HL-60 (cell line): ENCODE data around the gene ASB18.

Source experiments
- DNase-seq, 2 experiments: peaks; one replicate each; pipeline ENCODE4 v3.0.0-alpha.2; 2010 to 2020; ENCODE audit warnings: low read depth in 1 of 2, low spot score in 1 of 2
- H3K27ac ChIP-seq: fragments of 250-450 bp; sonication (Bioruptor Pico); replicated peaks from 2 replicates; pipeline ENCODE4 v1.5.1; 2020; ENCODE audit warnings: mild to moderate bottlenecking, moderate library complexity
- H3K27me3 ChIP-seq: fragments of 250-450 bp; sonication (Bioruptor Pico); 2 replicates; pipeline ENCODE4 v1.5.1; 2021; ENCODE audit warnings: mild to moderate bottlenecking, moderate library complexity; ENCODE audit not compliant: insufficient read depth, poor library complexity, severe bottlenecking
- H3K4me3 ChIP-seq: replicated peaks from 2 replicates; pipeline ENCODE4 v1.5.1; 2011; ENCODE audit warnings: mild to moderate bottlenecking, control low read depth, low read length; ENCODE audit not compliant: insufficient read depth
- CTCF ChIP-seq: IDR thresholded peaks from one replicate; pipeline ENCODE4 v1.5.1; 2011; ENCODE audit warnings: low read length, control low read depth, inconsistent platforms; ENCODE audit not compliant: insufficient read depth
- GABPA ChIP-seq: IDR thresholded peaks from 2 replicates; pipeline ENCODE4 v1.6.1; 2012; ENCODE audit warnings: low read depth
- POLR2AphosphoS5 ChIP-seq: IDR thresholded peaks from 2 replicates; pipeline ENCODE4 v1.6.1; 2012; ENCODE audit warnings: low read depth
- REST ChIP-seq: IDR thresholded peaks from 2 replicates; pipeline ENCODE4 v1.6.1; 2012; ENCODE audit warnings: low read depth; ENCODE audit not compliant: insufficient replicate concordance
- SPI1 ChIP-seq: IDR thresholded peaks from 2 replicates; pipeline ENCODE4 v1.6.1; 2012; ENCODE audit warnings: low read depth, mild to moderate bottlenecking, borderline replicate concordance

ASB18 gene

DNA sequence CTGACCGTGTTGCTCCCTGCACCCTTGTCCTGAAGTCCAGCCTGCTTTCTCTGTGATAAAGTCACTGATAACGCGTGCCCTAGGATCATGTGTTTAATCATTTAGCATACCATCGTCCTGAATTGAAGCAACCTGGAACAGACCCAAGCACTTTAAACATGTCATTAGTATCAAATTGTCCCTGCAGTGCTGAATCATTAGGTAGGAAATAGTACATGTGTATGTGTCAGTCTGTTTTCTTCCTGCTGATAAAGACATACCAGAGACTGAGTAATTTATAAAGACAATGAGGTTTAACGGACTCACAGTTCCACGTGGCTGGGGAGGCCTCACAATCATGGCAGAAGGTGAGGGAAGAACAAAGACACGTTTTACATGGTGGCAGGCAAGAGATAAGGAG, 2.8 kb downstream of the ASB18 start:
- H3K4me3 ChIP-seq, result no peak overlapping the region
- no peak for DNase-seq
- no peaks in the 10 kb centered on the region for H3K27me3 ChIP-seq
- H3K27ac ChIP-seq, result no peak overlapping the region
- TF ChIP-seq GABPA, result no peak
- no peak for TF ChIP-seq SPI1
- TF ChIP-seq CTCF, result no peak

- Histone ChIP-seq H3K27me3 (no peaks in the 10 kb centered on the region), H3K27ac (no peak overlapping the region), H3K4me3 (no peak overlapping the region)
- no peak for TF ChIP-seq GABPA
- no peak for TF ChIP-seq SPI1
- no peak for TF ChIP-seq REST
- TF ChIP-seq CTCF, result no peak
- no peak for TF ChIP-seq POLR2AphosphoS5
- no peak for DNase-seq
These were observed 4.8 kb downstream of the ASB18 start for GRCh38 chr2:236259371-236259770.

DNA sequence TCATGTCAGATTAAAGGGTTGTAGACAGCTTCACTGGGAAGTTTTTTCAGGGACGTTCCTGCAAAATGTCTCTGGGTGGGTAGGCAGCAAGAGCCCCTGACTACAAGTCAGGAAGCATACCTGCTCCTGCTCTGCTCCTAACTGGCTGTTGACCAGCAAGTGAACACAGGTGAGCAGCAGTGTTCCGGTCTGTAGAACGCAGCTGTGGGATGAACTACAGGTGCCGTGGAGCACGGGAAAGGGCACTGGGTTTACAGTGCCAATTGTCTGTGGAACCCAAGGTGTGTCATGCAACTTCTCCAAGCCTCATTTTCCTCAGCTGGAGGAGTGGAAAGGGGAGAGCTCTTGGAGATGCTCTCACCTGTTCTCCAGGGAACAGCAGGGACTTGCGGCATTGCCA, 6.6 kb downstream of the ASB18 start:
- Histone ChIP-seq H3K4me3 (no peak overlapping the region), H3K27me3 (no peaks in the 10 kb centered on the region), H3K27ac (no peak overlapping the region)
- TF ChIP-seq REST, result no peak
- TF ChIP-seq GABPA, result no peak
- no peak for TF ChIP-seq CTCF
- no peak for TF ChIP-seq POLR2AphosphoS5
- no peak for TF ChIP-seq SPI1
- no peak for DNase-seq

GRCh38 chr2:236257136-236257535, 7.1 kb downstream of the ASB18 start:
- DNase-seq, result no peak
- TF ChIP-seq GABPA (no peak), SPI1 (no peak), POLR2AphosphoS5 (no peak), REST (no peak), CTCF (no peak)
- Histone ChIP-seq H3K4me3 (no peak overlapping the region), H3K27me3 (no peaks in the 10 kb centered on the region), H3K27ac (no peak overlapping the region)
